A673 (cell line): ENCODE data around the gene KANSL1. TPM values are rescaled to one million over a fixed set of nuclear protein-coding genes. Genes with fewer than 3 reads are reported as not detected.

Experiments
- BruUV-seq: library from RNA; stranded (reverse); fragments of 400-500 nt; replicated peaks from 2 replicates; lab custom pipeline; 2021; lab: Mats Ljungman, UMichigan
- CTCF ChIA-PET: fragments of 300-600 bp; sonication (Branson Sonifier 250); formaldehyde crosslinking; loops from one replicate; lab custom pipeline; 2022; ENCODE audit warnings: antibody characterized with exemption; lab: Charles Lee
- POLR2A ChIA-PET: fragments of 300-600 bp; sonication (Branson Sonifier 250); formaldehyde crosslinking; loops from one replicate; lab custom pipeline; 2022; ENCODE audit warnings: antibody characterized with exemption; ENCODE audit not compliant: low non-redundant PET; lab: Charles Lee
- DNase-seq: peaks from one replicate; pipeline ENCODE4 v3.0.0-alpha.2; 2015; ENCODE audit warnings: low spot score
- H3K27ac ChIP-seq: fragments of 200-600 bp; sonication (generic); 2 replicates; pipeline ENCODE4 v1.5.1; 2016; ENCODE audit warnings: mixed run types, low read depth, mild to moderate bottlenecking, mixed read lengths, antibody characterized with exemption, low read length; ENCODE audit not compliant: poor library complexity, severe bottlenecking
- H3K27me3 ChIP-seq: fragments of 200-600 bp; sonication (generic); replicated peaks from 2 replicates; pipeline ENCODE4 v1.6.1; 2017; ENCODE audit warnings: mixed run types, low read depth, mild to moderate bottlenecking, mixed read lengths, antibody characterized with exemption, low read length; ENCODE audit not compliant: insufficient read depth, poor library complexity
- H3K36me3 ChIP-seq: fragments of 200-600 bp; sonication (generic); 2 replicates; pipeline ENCODE4 v1.6.1; 2016; ENCODE audit warnings: mixed run types, mild to moderate bottlenecking, mixed read lengths, antibody characterized with exemption, low read length; ENCODE audit not compliant: insufficient read depth, poor library complexity, severe bottlenecking
- H3K4me1 ChIP-seq: fragments of 200-600 bp; sonication (generic); 2 replicates; pipeline ENCODE4 v1.6.1; 2017; ENCODE audit warnings: mixed run types, mild to moderate bottlenecking, mixed read lengths, antibody characterized with exemption, low read length; ENCODE audit not compliant: insufficient read depth, poor library complexity, severe bottlenecking
- H3K4me3 ChIP-seq: fragments of 200-600 bp; sonication (generic); 2 replicates; pipeline ENCODE4 v1.5.1; 2016; ENCODE audit warnings: low read depth, mixed run types, mild to moderate bottlenecking, mixed read lengths, low read length; ENCODE audit not compliant: poor library complexity, severe bottlenecking
- H3K9me3 ChIP-seq: fragments of 200-600 bp; sonication (generic); 2 replicates; pipeline ENCODE4 v1.6.1; 2016; ENCODE audit warnings: mixed run types, low read depth, mild to moderate bottlenecking, mixed read lengths, antibody characterized with exemption, low read length; ENCODE audit not compliant: poor library complexity, severe bottlenecking
- EZH2 ChIP-seq: fragments of 200-600 bp; sonication (generic); IDR thresholded peaks from 2 replicates; pipeline ENCODE4 v1.6.1; 2017; ENCODE audit warnings: borderline replicate concordance, low read depth, mild to moderate bottlenecking, mixed read lengths, antibody characterized with exemption, low read length; ENCODE audit not compliant: poor library complexity, severe bottlenecking
- intact Hi-C: fragments of 100-400 bp; cut with micrococcal nuclease; formaldehyde crosslinking; loops from one replicate; pipeline ENCODE4 v1.10.0; 2022; ENCODE audit not compliant: unreplicated experiment
- total RNA-seq: library from RNA; stranded (reverse); gene quantifications from 2 replicates; pipeline ENCODE4 v1.2.3, GENCODE V29; 2021
- TF ChIP-seq, protein P1 (sequence below): fragments of 300-800, 200-600 bp; sonication (generic); conservative IDR thresholded peaks from 2 replicates; pipeline ENCODE4 v1.5.1; 2017; ENCODE audit warnings: low read depth, mild to moderate bottlenecking, antibody characterized with exemption, low read length, moderate library complexity, mixed read lengths

Gene KANSL1
- total RNA-seq, 1 experiment from 2014 or later: 64.9 TPM

DNA sequence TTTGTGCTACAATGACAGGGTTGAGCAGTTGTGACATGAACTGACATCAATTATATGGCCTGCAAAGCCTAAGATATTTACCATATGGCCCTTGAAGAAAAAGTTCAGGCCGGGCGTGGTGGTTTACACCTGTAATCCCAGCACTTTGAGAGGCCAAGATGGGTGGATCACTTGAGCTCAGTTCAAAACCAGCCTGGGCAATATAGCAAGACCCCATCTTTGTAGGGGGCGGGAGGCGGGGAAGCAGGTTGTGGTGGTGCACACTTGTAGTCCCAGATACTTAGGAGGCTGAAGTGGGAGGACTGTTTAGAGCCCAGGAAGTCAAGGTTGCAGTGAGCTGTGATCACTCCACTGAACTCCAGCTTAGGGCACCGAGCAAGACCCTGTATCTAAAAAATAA, 145.8 kb downstream of the KANSL1 start:
- peaks cover 14% of the 10 kb centered on the region for H3K36me3 ChIP-seq

GRCh38 chr17:46046957-46047356, 146.3 kb downstream of the KANSL1 start:
- Histone ChIP-seq H3K27ac (no peak overlapping the region), H3K36me3 (peaks cover 15% of the 10 kb centered on the region), H3K4me1 (no peaks in the 10 kb centered on the region), H3K4me3 (no peak overlapping the region), H3K9me3 (no peaks in the 10 kb centered on the region), H3K27me3 (no peaks in the 10 kb centered on the region)
- DNase-seq: peak; percentile 27
- ChIA-PET POLR2A (interaction anchor here (0.7 kb wide), 1 partner anchor 139 kb away, joined by 5 read pairs; no protein-coding TSS in a partner anchor), CTCF (no interaction called here)
- no TSS peak for BruUV-seq
- intact Hi-C loops: loop anchor here (10.0 kb wide), 1 partner anchor 148 kb away; the partner anchor contains the start of gene KANSL1
- TF ChIP-seq EZH2: no peak
- TF ChIP-seq, protein P1, sequence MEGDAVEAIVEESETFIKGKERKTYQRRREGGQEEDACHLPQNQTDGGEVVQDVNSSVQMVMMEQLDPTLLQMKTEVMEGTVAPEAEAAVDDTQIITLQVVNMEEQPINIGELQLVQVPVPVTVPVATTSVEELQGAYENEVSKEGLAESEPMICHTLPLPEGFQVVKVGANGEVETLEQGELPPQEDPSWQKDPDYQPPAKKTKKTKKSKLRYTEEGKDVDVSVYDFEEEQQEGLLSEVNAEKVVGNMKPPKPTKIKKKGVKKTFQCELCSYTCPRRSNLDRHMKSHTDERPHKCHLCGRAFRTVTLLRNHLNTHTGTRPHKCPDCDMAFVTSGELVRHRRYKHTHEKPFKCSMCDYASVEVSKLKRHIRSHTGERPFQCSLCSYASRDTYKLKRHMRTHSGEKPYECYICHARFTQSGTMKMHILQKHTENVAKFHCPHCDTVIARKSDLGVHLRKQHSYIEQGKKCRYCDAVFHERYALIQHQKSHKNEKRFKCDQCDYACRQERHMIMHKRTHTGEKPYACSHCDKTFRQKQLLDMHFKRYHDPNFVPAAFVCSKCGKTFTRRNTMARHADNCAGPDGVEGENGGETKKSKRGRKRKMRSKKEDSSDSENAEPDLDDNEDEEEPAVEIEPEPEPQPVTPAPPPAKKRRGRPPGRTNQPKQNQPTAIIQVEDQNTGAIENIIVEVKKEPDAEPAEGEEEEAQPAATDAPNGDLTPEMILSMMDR: 0 out of 2 replicates have a peak, but pooled peaks have one; percentile 22

More for the DNA sequence above, 145.8 kb downstream of the KANSL1 start:
- POLR2A ChIA-PET: no interaction called here
- Histone ChIP-seq H3K4me3 (no peak overlapping the region), H3K27ac (no peak overlapping the region), H3K9me3 (no peaks in the 10 kb centered on the region), H3K4me1 (no peaks in the 10 kb centered on the region), H3K27me3 (no peaks in the 10 kb centered on the region)
- TF ChIP-seq, protein P1: no peak
- no peak for TF ChIP-seq EZH2
- CTCF ChIA-PET: no interaction called here
- BruUV-seq: no TSS peak
- no peak for DNase-seq
- intact Hi-C loops: loop anchor here (10.0 kb wide), 1 partner anchor 147 kb away; the partner anchor contains the start of gene KANSL1

- H3K27ac ChIP-seq: no peak overlapping the region
- peaks cover 16% of the 10 kb centered on the region for H3K36me3 ChIP-seq
- no peaks in the 10 kb centered on the region for H3K9me3 ChIP-seq
- intact Hi-C loops: loop anchor here (2.0 to 10.0 kb wide), 2 partner anchors 149 to 167 kb away; partner anchors contain the start of gene KANSL1
- no TSS peak for BruUV-seq
- CTCF ChIA-PET: no interaction called here
- no peak for DNase-seq
- H3K4me1 ChIP-seq: no peaks in the 10 kb centered on the region
- POLR2A ChIA-PET: interaction anchor here (0.6 kb wide), 1 partner anchor 81 kb away, joined by 4 read pairs; no protein-coding TSS in a partner anchor
- H3K27me3 ChIP-seq: no peaks in the 10 kb centered on the region
- no peak for TF ChIP-seq EZH2
- H3K4me3 ChIP-seq: no peak overlapping the region
Observed at GRCh38 chr17:46045639-46046038, 147.6 kb downstream of the KANSL1 start.
